CD14-positive monocyte (primary cell): ENCODE measurements around the gene ICE1. TPM values are rescaled to one million over a fixed set of nuclear protein-coding genes. Genes with fewer than 3 reads are reported as not detected.

Experiments used
- DNase-seq, 3 donors: peaks; one replicate each; pipeline ENCODE4 v3.0.0-alpha.2; 2011 to 2022
- H2AFZ ChIP-seq: 2 replicates; pipeline ENCODE4 v1.6.0; 2012; ENCODE audit warnings: mild to moderate bottlenecking, low read depth, low read length, inconsistent platforms; ENCODE audit not compliant: insufficient read depth, poor library complexity, severe bottlenecking
- H3K27ac ChIP-seq, 2 donors: 1 replicate in 1 of 2; 2 replicates in 1 of 2; pipeline ENCODE4 v1.5.1; 2012 to 2013; ENCODE audit warnings: low read length in 2 of 2, control low read depth in 1 of 2, inconsistent platforms in 1 of 2, low read depth in 1 of 2, mild to moderate bottlenecking in 1 of 2
- H3K27me3 ChIP-seq, 2 donors: one replicate each; pipeline versions ENCODE4 v1.6.0 to v1.6.1; 2011 to 2013; ENCODE audit warnings: low read length in 2 of 2; ENCODE audit not compliant: control insufficient read depth in 2 of 2, insufficient read depth in 2 of 2
- H3K36me3 ChIP-seq, 2 donors: replicated peaks in 1 of 2; 1 replicate in 1 of 2; 2 replicates in 1 of 2; pipeline versions ENCODE4 v1.5.1 to v1.6.1; 2012 to 2013; ENCODE audit warnings: low read length in 2 of 2, control low read depth in 1 of 2, inconsistent platforms in 1 of 2, mild to moderate bottlenecking in 1 of 2; ENCODE audit not compliant: insufficient read depth in 2 of 2, control insufficient read depth in 1 of 2
- H3K4me1 ChIP-seq, 2 donors: 1 replicate in 1 of 2; 2 replicates in 1 of 2; pipeline versions ENCODE4 v1.5.1 to v1.6.1; 2012 to 2013; ENCODE audit warnings: low read length in 2 of 2, control low read depth in 1 of 2, inconsistent platforms in 1 of 2, mild to moderate bottlenecking in 1 of 2, moderate library complexity in 1 of 2; ENCODE audit not compliant: insufficient read depth in 2 of 2, control insufficient read depth in 1 of 2
- H3K4me2 ChIP-seq: replicated peaks from 2 replicates; pipeline ENCODE3; 2012; ENCODE audit warnings: low read length, moderate library complexity, mild to moderate bottlenecking; ENCODE audit not compliant: poor library complexity, severe bottlenecking; ENCODE audit errors: extremely low read depth
- H3K4me3 ChIP-seq, 3 experiments: fragments of 200-600 bp in 1 of 3; sonication (generic) in 1 of 3; replicated peaks in 1 of 3; 1 replicate in 2 of 3; 2 replicates in 1 of 3; pipeline ENCODE4 v1.5.1; 2011 to 2013; ENCODE audit warnings: low read length in 3 of 3, mild to moderate bottlenecking in 3 of 3, control low read depth in 2 of 3, low read depth in 2 of 3, inconsistent platforms in 1 of 3, moderate library complexity in 1 of 3
- H3K79me2 ChIP-seq: 2 replicates; pipeline ENCODE4 v1.6.0; 2012; ENCODE audit warnings: mild to moderate bottlenecking, control low read depth, inconsistent platforms, low read length, moderate library complexity; ENCODE audit not compliant: insufficient read depth
- H3K9ac ChIP-seq: 2 replicates; pipeline ENCODE4 v1.6.0; 2017; ENCODE audit warnings: low read length, mild to moderate bottlenecking; ENCODE audit not compliant: insufficient read depth, poor library complexity, severe bottlenecking
- H3K9me3 ChIP-seq, 2 donors: replicated peaks in 1 of 2; 1 replicate in 1 of 2; 2 replicates in 1 of 2; pipeline versions ENCODE4 v1.5.1 to v1.6.1; 2012 to 2013; ENCODE audit warnings: low read length in 2 of 2, control low read depth in 1 of 2; ENCODE audit not compliant: control insufficient read depth in 1 of 2, insufficient read depth in 1 of 2
- H4K20me1 ChIP-seq: 2 replicates; pipeline ENCODE4 v1.6.0; 2012; ENCODE audit warnings: mild to moderate bottlenecking, low read length, control low read depth, moderate library complexity; ENCODE audit not compliant: insufficient read depth
- H3K27ac Mint-ChIP-seq, 7 donors: one replicate each; pipeline ENCODE4 v1.8.0; 2020; ENCODE audit warnings: mild to moderate bottlenecking in 7 of 7, mixed read lengths in 7 of 7, moderate library complexity in 6 of 7, inconsistent platforms in 2 of 7
- H3K27me3 Mint-ChIP-seq, 3 donors: one replicate each; pipeline ENCODE4 v1.8.0; 2021 to 2022; ENCODE audit warnings: low read depth in 3 of 3, mild to moderate bottlenecking in 3 of 3, mixed read lengths in 3 of 3, moderate library complexity in 3 of 3, inconsistent platforms in 1 of 3
- H3K36me3 Mint-ChIP-seq, 2 donors: one replicate each; pipeline ENCODE4 v1.8.0; 2020; ENCODE audit warnings: mixed read lengths in 2 of 2, inconsistent platforms in 1 of 2, mild to moderate bottlenecking in 1 of 2
- H3K4me1 Mint-ChIP-seq: one replicate; pipeline ENCODE4 v1.8.0; 2020; ENCODE audit warnings: mild to moderate bottlenecking, mixed read lengths
- H3K4me3 Mint-ChIP-seq, 2 donors: one replicate each; pipeline ENCODE4 v1.8.0; 2020; ENCODE audit warnings: mild to moderate bottlenecking in 2 of 2, mixed read lengths in 2 of 2, moderate library complexity in 1 of 2
- H3K9me3 Mint-ChIP-seq, 7 donors: one replicate each; pipeline ENCODE4 v1.8.0; 2020 to 2022; ENCODE audit warnings: mixed read lengths in 7 of 7, mild to moderate bottlenecking in 6 of 7, moderate library complexity in 6 of 7, inconsistent platforms in 2 of 7
- CTCF ChIP-seq: fragments of 200-600 bp; IDR thresholded peaks from one replicate; pipeline ENCODE4 v1.8.0; 2022; ENCODE audit warnings: antibody characterized with exemption, mild to moderate bottlenecking
- WGBS: methylation state at CpG from one replicate; pipeline ENCODE4 v1.1.5; 2013; ENCODE audit warnings: missing lambda C conversion rate; ENCODE audit not compliant: insufficient coverage; 5-methylcytosine and 5-hydroxymethylcytosine counted together
- intact Hi-C, 2 donors: fragments of 100-400 bp; cut with micrococcal nuclease; formaldehyde crosslinking; loops; one replicate each; pipeline versions ENCODE4 v1.15.0 to v1.15.1; 2023
- polyA plus RNA-seq, 3 donors: library from polyadenylated mRNA; depleted of rRNA in 1 of 3; unstranded in 2 of 3; stranded (reverse) in 1 of 3; fragments of 300-500 nt in 2 of 3; fragments of >200 nt in 1 of 3; fragmentation: Illumina TruSeq in 2 of 3; gene quantifications; 1 replicate in 2 of 3; 2 replicates in 1 of 3; pipeline ENCODE4 v1.2.3, GENCODE V29; 2012 to 2021

ICE1 gene
- polyA plus RNA-seq, 3 donors = 2.4 to 8.2 (median 6.4) TPM

DNA sequence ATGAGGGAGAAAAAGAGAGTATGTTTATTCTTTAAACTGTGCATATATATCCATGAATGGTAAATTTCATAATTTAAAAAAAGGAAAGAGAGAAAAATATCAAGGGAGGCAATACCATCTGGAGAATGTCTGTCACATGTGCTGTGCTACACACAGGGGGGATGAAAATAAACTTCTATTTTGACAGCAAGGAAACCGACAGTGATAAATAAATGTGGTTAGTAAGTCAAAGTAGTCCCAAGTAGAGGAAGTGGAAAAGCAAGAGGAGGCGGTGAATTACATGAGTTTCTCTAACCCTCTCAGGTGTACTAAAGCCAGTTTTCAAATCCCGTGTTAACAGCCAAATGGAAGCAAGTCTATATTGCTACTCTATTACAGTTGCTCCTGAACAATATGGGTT is 83.3 kb downstream of the ICE1 start:
- Mint-ChIP-seq H3K27me3 (peaks cover 4 to 10% (median 5%) of the 10 kb centered on the region in 3 donors), H3K9me3 (peaks cover 2 to 21% (median 7%) of the 10 kb centered on the region in 7 donors), H3K36me3 (no peaks in the 10 kb centered on the region), H3K4me3 (no peak overlapping the region), H3K27ac (no peak overlapping the region), H3K4me1 (no peaks in the 10 kb centered on the region)
- Histone ChIP-seq H3K79me2 (no peaks in the 10 kb centered on the region), H3K27ac (no peak overlapping the region), H3K36me3 (no peaks in the 10 kb centered on the region), H3K9ac (no peak overlapping the region), H3K4me2 (no peak overlapping the region), H3K4me3 (no peak overlapping the region), H4K20me1 (no peaks in the 10 kb centered on the region), H3K4me1 (no peaks in the 10 kb centered on the region), H2AFZ (no peak overlapping the region), H3K27me3 (no peaks in the 10 kb centered on the region), H3K9me3 (peaks cover 5 to 6% of the 10 kb centered on the region in 2 donors)
- WGBS = 0% methylated on average over 1 of the region's 3 CpGs
- TF ChIP-seq CTCF = no peak
- no peak for DNase-seq
- intact Hi-C loops = no loop called here

DNA sequence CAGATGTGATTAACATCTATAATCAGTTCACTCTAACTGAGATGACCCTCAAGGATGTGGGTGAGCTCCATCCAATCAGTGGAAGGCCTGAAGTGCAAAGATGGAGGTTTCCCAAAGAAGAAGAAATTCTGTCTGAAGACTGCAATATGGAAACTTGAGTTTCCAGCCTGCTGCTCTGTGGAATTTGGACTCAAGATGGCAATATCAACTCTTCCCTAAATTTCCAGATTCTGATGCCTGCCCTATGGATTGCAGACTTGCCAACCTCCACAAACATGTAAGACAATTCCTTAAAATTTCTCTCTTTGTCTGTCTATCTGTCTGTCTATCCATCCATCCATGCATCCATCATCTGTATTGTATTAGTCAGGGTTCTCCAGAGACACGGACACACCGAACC is 85.9 kb downstream of the ICE1 start:
- Histone ChIP-seq H3K36me3 (no peaks in the 10 kb centered on the region), H3K4me2 (no peak overlapping the region), H3K27me3 (no peaks in the 10 kb centered on the region), H3K9me3 (peaks cover 0 to 6% of the 10 kb centered on the region in 2 donors), H3K79me2 (no peaks in the 10 kb centered on the region), H3K27ac (no peak overlapping the region), H4K20me1 (no peaks in the 10 kb centered on the region), H3K4me1 (no peaks in the 10 kb centered on the region), H2AFZ (no peak overlapping the region), H3K9ac (no peak overlapping the region), H3K4me3 (no peak overlapping the region)
- no peak for TF ChIP-seq CTCF
- H3K4me1 Mint-ChIP-seq = no peaks in the 10 kb centered on the region
- H3K36me3 Mint-ChIP-seq = no peaks in the 10 kb centered on the region
- no peak overlapping the region for H3K27ac Mint-ChIP-seq
- H3K4me3 Mint-ChIP-seq = peak overlapping the region in 1 of 2 donors; percentile 22
- H3K9me3 Mint-ChIP-seq = peaks cover under 1 to 17% (median 5%) of the 10 kb centered on the region in 7 donors
- no peak for DNase-seq
- no CpG with 5 or more reads among the region's 2 CpGs for WGBS
- intact Hi-C loops = no loop called here
- peaks cover 2 to 5% (median 2%) of the 10 kb centered on the region in 3 donors for H3K27me3 Mint-ChIP-seq
